Upper lobe of left lung (tissue), 4 donors: ENCODE data around the gene HSPA4.

Experiments used
- EP300 ChIP-seq, 4 donors: sonication (generic); formaldehyde crosslinking; IDR thresholded peaks; one replicate each; pipeline ENCODE4 v1.5.1; 2017; ENCODE audit warnings: antibody characterized with exemption in 4 of 4, control low read depth in 2 of 4
- POLR2A ChIP-seq, 4 donors: fragments of 450-650 bp; IDR thresholded peaks; one replicate each; pipeline ENCODE4 v1.5.1; 2016 to 2017; ENCODE audit warnings: antibody characterized with exemption in 4 of 4, mild to moderate bottlenecking in 2 of 4
- TF ChIP-seq, protein P1 (sequence below), 6 experiments: fragments of 450-650 bp in 4 of 6; fragments of 200-600 bp in 2 of 6; sonication (generic) in 2 of 6; IDR thresholded peaks; one replicate each; pipeline ENCODE4 v1.5.1; 2016 to 2019; ENCODE audit warnings: antibody characterized with exemption in 6 of 6

DNA sequence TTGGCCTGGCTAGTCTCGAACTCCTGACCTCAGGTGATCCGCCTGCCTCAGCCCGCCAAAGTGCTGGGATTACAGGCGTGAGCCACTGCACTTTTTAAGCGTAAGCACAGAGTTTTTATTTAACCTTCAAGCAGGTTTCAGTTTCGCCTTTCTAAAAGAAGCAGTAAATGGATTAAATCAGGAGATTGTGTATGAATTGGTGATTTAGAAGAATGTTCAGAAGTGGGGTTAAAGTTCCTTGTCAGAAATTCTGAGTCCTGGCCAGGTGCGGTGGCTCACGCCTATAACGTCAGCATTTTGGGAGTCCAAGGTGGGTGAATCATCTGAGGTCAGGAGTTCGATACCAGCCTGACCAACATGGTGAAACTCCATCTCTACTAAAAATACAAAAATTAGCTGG lies 12.2 kb downstream of the HSPA4 start:
- TF ChIP-seq, protein P1, sequence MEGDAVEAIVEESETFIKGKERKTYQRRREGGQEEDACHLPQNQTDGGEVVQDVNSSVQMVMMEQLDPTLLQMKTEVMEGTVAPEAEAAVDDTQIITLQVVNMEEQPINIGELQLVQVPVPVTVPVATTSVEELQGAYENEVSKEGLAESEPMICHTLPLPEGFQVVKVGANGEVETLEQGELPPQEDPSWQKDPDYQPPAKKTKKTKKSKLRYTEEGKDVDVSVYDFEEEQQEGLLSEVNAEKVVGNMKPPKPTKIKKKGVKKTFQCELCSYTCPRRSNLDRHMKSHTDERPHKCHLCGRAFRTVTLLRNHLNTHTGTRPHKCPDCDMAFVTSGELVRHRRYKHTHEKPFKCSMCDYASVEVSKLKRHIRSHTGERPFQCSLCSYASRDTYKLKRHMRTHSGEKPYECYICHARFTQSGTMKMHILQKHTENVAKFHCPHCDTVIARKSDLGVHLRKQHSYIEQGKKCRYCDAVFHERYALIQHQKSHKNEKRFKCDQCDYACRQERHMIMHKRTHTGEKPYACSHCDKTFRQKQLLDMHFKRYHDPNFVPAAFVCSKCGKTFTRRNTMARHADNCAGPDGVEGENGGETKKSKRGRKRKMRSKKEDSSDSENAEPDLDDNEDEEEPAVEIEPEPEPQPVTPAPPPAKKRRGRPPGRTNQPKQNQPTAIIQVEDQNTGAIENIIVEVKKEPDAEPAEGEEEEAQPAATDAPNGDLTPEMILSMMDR (IDR thresholded peaks at IDR 0.05), result no peak
- TF ChIP-seq EP300 (IDR thresholded peaks at IDR 0.05) (no peak), POLR2A (IDR thresholded peaks at IDR 0.05) (no peak)
